Endothelial cell of umbilical vein (primary cell): ENCODE results near the gene ADA. TPM values are rescaled to one million over a fixed set of nuclear protein-coding genes. Genes with fewer than 3 reads are reported as not detected.

Experiments used
- BruUV-seq: library from RNA; stranded (reverse); fragments of 400-500 nt; replicated peaks from 2 replicates; lab custom pipeline; 2021; lab: Mats Ljungman, UMichigan
- CTCF ChIA-PET: fragments of 300-600, 350-600 bp; sonication (Branson Sonifier 250); formaldehyde crosslinking; loops from one replicate; lab custom pipeline; 2021; ENCODE audit warnings: antibody characterized with exemption, inconsistent platforms; lab: Charles Lee
- POLR2A ChIA-PET: fragments of 300-600, 350-600 bp; sonication (Branson Sonifier 250); formaldehyde crosslinking; loops from one replicate; lab custom pipeline; 2021; ENCODE audit warnings: antibody characterized with exemption, inconsistent platforms; lab: Charles Lee
- DNase-seq: peaks from one replicate; pipeline ENCODE4 v3.0.0-alpha.2; 2011; ENCODE audit warnings: low read depth, low spot score
- FAIRE-seq: peaks from 2 replicates; lab custom pipeline; 2011; peaks lifted over from hg19 to GRCh38; lab: Jason Lieb, UNC
- H2AFZ ChIP-seq: 2 replicates; pipeline ENCODE4 v1.6.0; 2012; ENCODE audit warnings: low read depth, low read length, control low read depth, inconsistent platforms
- H3K27ac ChIP-seq: 2 replicates; pipeline ENCODE4 v1.5.1; 2011; ENCODE audit warnings: low read depth, mild to moderate bottlenecking, control low read depth, low read length, moderate library complexity; ENCODE audit not compliant: insufficient read depth
- H3K27me3 ChIP-seq, 2 experiments: 2 replicates each; pipeline versions ENCODE4 v1.6.0 to v1.6.1; 2011; ENCODE audit warnings: low read length in 2 of 2, mixed read lengths in 1 of 2; ENCODE audit not compliant: control insufficient read depth in 2 of 2, insufficient read depth in 2 of 2
- H3K36me3 ChIP-seq, 2 experiments: 2 replicates in 1 of 2; 3 replicates in 1 of 2; pipeline ENCODE4 v1.5.1; 2011; ENCODE audit warnings: low read length in 2 of 2, mild to moderate bottlenecking in 1 of 2, moderate library complexity in 1 of 2; ENCODE audit not compliant: control insufficient read depth in 2 of 2, insufficient read depth in 2 of 2; ENCODE audit errors: extremely low read depth in 1 of 2
- H3K4me1 ChIP-seq: 3 replicates; pipeline ENCODE4 v1.5.1; 2011; ENCODE audit warnings: mild to moderate bottlenecking, low read length; ENCODE audit not compliant: control insufficient read depth, insufficient read depth; ENCODE audit errors: extremely low read depth
- H3K4me2 ChIP-seq: 2 replicates; pipeline ENCODE4 v1.6.1; 2011; ENCODE audit warnings: low read length, control low read depth, mixed read lengths; ENCODE audit not compliant: insufficient read depth
- H3K4me3 ChIP-seq, 3 experiments: fragments of 200-600 bp in 1 of 3; sonication (generic), shearing (Covaris generic) in 1 of 3; replicated peaks in 1 of 3; 2 replicates each; pipeline ENCODE4 v1.5.1; 2011 to 2016; ENCODE audit warnings: control low read depth in 3 of 3, low read length in 3 of 3, mild to moderate bottlenecking in 2 of 3, inconsistent platforms in 1 of 3, low read depth in 1 of 3, moderate library complexity in 1 of 3; ENCODE audit not compliant: insufficient read depth in 1 of 3
- H3K79me2 ChIP-seq: 2 replicates; pipeline ENCODE4 v1.6.0; 2012; ENCODE audit warnings: low read length, inconsistent platforms; ENCODE audit not compliant: control insufficient read depth, insufficient read depth
- H3K9ac ChIP-seq: replicated peaks from 2 replicates; pipeline ENCODE3; 2011; ENCODE audit warnings: low read length, control low read depth; ENCODE audit not compliant: insufficient read depth; ENCODE audit errors: extremely low read depth
- H3K9me1 ChIP-seq: replicated peaks from 3 replicates; pipeline ENCODE4 v1.6.0; 2011; ENCODE audit warnings: mild to moderate bottlenecking, low read length; ENCODE audit not compliant: control insufficient read depth, insufficient read depth; ENCODE audit errors: extremely low read depth
- H3K9me3 ChIP-seq: replicated peaks from 2 replicates; pipeline ENCODE4 v1.5.1; 2012; ENCODE audit warnings: low read length, inconsistent platforms; ENCODE audit not compliant: control insufficient read depth, insufficient read depth
- H4K20me1 ChIP-seq: replicated peaks from 2 replicates; pipeline ENCODE3; 2011; ENCODE audit warnings: mild to moderate bottlenecking, low read length; ENCODE audit not compliant: control insufficient read depth, insufficient read depth; ENCODE audit errors: extremely low read depth
- CTCF ChIP-seq, 2 donors: IDR thresholded peaks; 1 replicate in 1 of 2; 2 replicates in 1 of 2; pipeline ENCODE4 v1.5.1; 2011; ENCODE audit warnings: low read length in 2 of 2, mild to moderate bottlenecking in 2 of 2, moderate library complexity in 2 of 2, control low read depth in 1 of 2, inconsistent platforms in 1 of 2, low read depth in 1 of 2; ENCODE audit not compliant: insufficient read depth in 1 of 2; ENCODE audit errors: extremely low read depth in 1 of 2
- EZH2 ChIP-seq: IDR thresholded peaks from 2 replicates; pipeline ENCODE4 v1.6.1; 2012; ENCODE audit warnings: borderline replicate concordance, low read depth, mild to moderate bottlenecking, moderate library complexity, low read length, inconsistent platforms; ENCODE audit not compliant: severe bottlenecking
- FOS ChIP-seq: IDR thresholded peaks from 2 replicates; pipeline ENCODE4 v1.6.1; 2011; ENCODE audit warnings: mild to moderate bottlenecking, low read length, moderate library complexity, borderline replicate concordance; ENCODE audit not compliant: insufficient read depth
- GATA2 ChIP-seq: IDR thresholded peaks from 2 replicates; pipeline ENCODE4 v1.7.0; 2011; ENCODE audit warnings: low read depth, mild to moderate bottlenecking, moderate library complexity, mixed read lengths, low read length; ENCODE audit not compliant: insufficient read length, insufficient read depth
- JUN ChIP-seq: IDR thresholded peaks from 2 replicates; pipeline ENCODE4 v1.6.1; 2011; ENCODE audit warnings: borderline replicate concordance, low read depth; ENCODE audit not compliant: insufficient read length, insufficient read depth
- MAX ChIP-seq: IDR thresholded peaks from 2 replicates; pipeline ENCODE4 v1.6.1; 2011; ENCODE audit not compliant: insufficient read depth, insufficient read length
- MYC ChIP-seq: IDR thresholded peaks from one replicate; pipeline ENCODE4 v1.6.1; 2011; ENCODE audit warnings: mild to moderate bottlenecking, low read depth, low read length
- POLR2A ChIP-seq: IDR thresholded peaks from 2 replicates; pipeline ENCODE4 v1.6.1; 2012; ENCODE audit warnings: low read depth, mild to moderate bottlenecking, control low read depth, low read length
- POLR2AphosphoS5 ChIP-seq: IDR thresholded peaks from 2 replicates; pipeline ENCODE4 v1.6.1; 2012; ENCODE audit warnings: low read depth, mild to moderate bottlenecking, control low read depth, low read length, moderate library complexity; ENCODE audit not compliant: insufficient read depth
- dilution Hi-C: fragments of 300-500 bp; cut with MboI; formaldehyde crosslinking; loops from one replicate; pipeline ENCODE4 v1.15.0; 2019; ENCODE audit warnings: low sequenced_read_pairs; ENCODE audit not compliant: extremely low pct_ligation_motif_present
- intact Hi-C: fragments of 100-400 bp; cut with micrococcal nuclease; formaldehyde crosslinking; loops from one replicate; pipeline ENCODE4 v1.10.0; 2022
- polyA plus RNA-seq, 4 experiments: library from polyadenylated mRNA; depleted of rRNA in 3 of 4; stranded (reverse) in 3 of 4; unstranded in 1 of 4; fragments of >200 nt; gene quantifications; 2 replicates each; pipeline versions ENCODE4 v1.2.1 to v1.2.3, GENCODE V29; 2011 to 2012; ENCODE audit warnings: missing spikeins in 1 of 4
- total RNA-seq: library from RNA; stranded (reverse); gene quantifications from 2 replicates; pipeline ENCODE4 v1.2.3, GENCODE V29; 2021

Gene ADA
- total and polyA plus RNA-seq, 2 donors (not counting 3 experiments of a cell fraction or from before 2014, with no cell fraction given), result 26.3 to 33.1 TPM

GRCh38 chr20:44681796-44682566 lies 30.5 kb upstream of the ADA start:
- H2AFZ ChIP-seq, result no peak overlapping the region
- dilution Hi-C loops, result no loop called here
- FAIRE-seq (no peak), DNase-seq (no peak)
- no peaks in the 10 kb centered on the region for H4K20me1 ChIP-seq
- no TSS peak for BruUV-seq
- H3K36me3 ChIP-seq, result no peaks in the 10 kb centered on the region
- H3K79me2 ChIP-seq, result no peaks in the 10 kb centered on the region
- CTCF ChIA-PET, result interaction anchor here (0.6 to 6.5 kb wide), 14 partner anchors 14 to 297 kb away, joined by 3 to 310 read pairs (median 6); partner anchors contain the start of gene ADA
- TF ChIP-seq EZH2, result no peak
- TF ChIP-seq GATA2, result no peak
- TF ChIP-seq POLR2A, result no peak
- TF ChIP-seq FOS, result no peak
- TF ChIP-seq MYC, result no peak
- no peak for TF ChIP-seq MAX
- no peak for TF ChIP-seq CTCF (IDR thresholded peaks at IDR 0.05; ENCODE audit: extremely low read depth in 1 of 2, insufficient read depth in 1 of 2, low read depth in 1 of 2, low read length in 2 of 2)
- no peak for TF ChIP-seq POLR2AphosphoS5
- TF ChIP-seq JUN, result no peak
- no peak overlapping the region for H3K27ac ChIP-seq
- H3K9me3 ChIP-seq, result no peaks in the 10 kb centered on the region
- H3K9ac ChIP-seq, result no peak overlapping the region
- H3K4me3 ChIP-seq, result no peak overlapping the region
- no peaks in the 10 kb centered on the region for H3K9me1 ChIP-seq
- POLR2A ChIA-PET, result no interaction called here
- no peak overlapping the region for H3K4me2 ChIP-seq
- H3K27me3 ChIP-seq, result no peaks in the 10 kb centered on the region
- H3K4me1 ChIP-seq, result no peaks in the 10 kb centered on the region
- intact Hi-C loops, result loop anchor here (2.0 kb wide), 1 partner anchor 61 kb away; no protein-coding TSS in a partner anchor
